HL-60 (cell line): ENCODE measurements around the gene EIF3K.

Experiments
- GABPA ChIP-seq: IDR thresholded peaks from 2 replicates; pipeline ENCODE4 v1.6.1; 2012; ENCODE audit warnings: low read depth
- POLR2AphosphoS5 ChIP-seq: IDR thresholded peaks from 2 replicates; pipeline ENCODE4 v1.6.1; 2012; ENCODE audit warnings: low read depth
- SPI1 ChIP-seq: IDR thresholded peaks from 2 replicates; pipeline ENCODE4 v1.6.1; 2012; ENCODE audit warnings: low read depth, mild to moderate bottlenecking, borderline replicate concordance
- TF ChIP-seq, protein P1 (sequence below): IDR thresholded peaks from one replicate; pipeline ENCODE4 v1.5.1; 2011; ENCODE audit warnings: low read length, control low read depth, inconsistent platforms; ENCODE audit not compliant: insufficient read depth
- TF ChIP-seq, protein P2 (sequence below): IDR thresholded peaks from 2 replicates; pipeline ENCODE4 v1.6.1; 2012; ENCODE audit warnings: low read depth; ENCODE audit not compliant: insufficient replicate concordance

DNA sequence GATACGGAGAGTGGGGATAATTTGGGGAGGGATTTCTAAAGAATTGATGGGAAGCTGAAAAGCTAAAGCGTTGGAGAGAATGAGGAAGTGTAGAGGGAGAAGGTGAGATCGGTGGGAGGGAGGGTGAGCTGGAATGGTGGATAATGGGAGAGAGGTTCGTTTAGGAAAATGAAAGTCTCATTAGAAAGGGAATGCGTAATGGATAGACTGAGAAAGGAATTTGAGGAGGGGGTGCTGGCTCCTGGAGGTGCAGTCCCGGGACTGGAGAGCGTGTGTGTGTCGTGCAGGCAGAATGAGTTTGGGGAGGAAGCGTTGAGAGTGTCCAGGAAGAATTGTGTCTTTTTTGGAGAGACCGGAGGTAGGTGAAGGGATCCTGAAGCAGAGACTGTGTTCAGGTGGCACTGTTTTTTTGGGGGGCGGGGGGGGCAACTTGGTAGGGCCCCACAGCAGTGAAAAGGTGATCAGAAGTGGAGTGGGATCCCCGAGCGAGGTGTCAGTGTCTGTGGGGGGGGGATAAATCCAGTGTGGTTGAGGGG lies 29.8 kb downstream of the EIF3K start:
- TF ChIP-seq, protein P1, sequence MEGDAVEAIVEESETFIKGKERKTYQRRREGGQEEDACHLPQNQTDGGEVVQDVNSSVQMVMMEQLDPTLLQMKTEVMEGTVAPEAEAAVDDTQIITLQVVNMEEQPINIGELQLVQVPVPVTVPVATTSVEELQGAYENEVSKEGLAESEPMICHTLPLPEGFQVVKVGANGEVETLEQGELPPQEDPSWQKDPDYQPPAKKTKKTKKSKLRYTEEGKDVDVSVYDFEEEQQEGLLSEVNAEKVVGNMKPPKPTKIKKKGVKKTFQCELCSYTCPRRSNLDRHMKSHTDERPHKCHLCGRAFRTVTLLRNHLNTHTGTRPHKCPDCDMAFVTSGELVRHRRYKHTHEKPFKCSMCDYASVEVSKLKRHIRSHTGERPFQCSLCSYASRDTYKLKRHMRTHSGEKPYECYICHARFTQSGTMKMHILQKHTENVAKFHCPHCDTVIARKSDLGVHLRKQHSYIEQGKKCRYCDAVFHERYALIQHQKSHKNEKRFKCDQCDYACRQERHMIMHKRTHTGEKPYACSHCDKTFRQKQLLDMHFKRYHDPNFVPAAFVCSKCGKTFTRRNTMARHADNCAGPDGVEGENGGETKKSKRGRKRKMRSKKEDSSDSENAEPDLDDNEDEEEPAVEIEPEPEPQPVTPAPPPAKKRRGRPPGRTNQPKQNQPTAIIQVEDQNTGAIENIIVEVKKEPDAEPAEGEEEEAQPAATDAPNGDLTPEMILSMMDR: no peak
- TF ChIP-seq POLR2AphosphoS5 (no peak), SPI1 (peak; percentile 96), GABPA (no peak)
- TF ChIP-seq, protein P2, sequence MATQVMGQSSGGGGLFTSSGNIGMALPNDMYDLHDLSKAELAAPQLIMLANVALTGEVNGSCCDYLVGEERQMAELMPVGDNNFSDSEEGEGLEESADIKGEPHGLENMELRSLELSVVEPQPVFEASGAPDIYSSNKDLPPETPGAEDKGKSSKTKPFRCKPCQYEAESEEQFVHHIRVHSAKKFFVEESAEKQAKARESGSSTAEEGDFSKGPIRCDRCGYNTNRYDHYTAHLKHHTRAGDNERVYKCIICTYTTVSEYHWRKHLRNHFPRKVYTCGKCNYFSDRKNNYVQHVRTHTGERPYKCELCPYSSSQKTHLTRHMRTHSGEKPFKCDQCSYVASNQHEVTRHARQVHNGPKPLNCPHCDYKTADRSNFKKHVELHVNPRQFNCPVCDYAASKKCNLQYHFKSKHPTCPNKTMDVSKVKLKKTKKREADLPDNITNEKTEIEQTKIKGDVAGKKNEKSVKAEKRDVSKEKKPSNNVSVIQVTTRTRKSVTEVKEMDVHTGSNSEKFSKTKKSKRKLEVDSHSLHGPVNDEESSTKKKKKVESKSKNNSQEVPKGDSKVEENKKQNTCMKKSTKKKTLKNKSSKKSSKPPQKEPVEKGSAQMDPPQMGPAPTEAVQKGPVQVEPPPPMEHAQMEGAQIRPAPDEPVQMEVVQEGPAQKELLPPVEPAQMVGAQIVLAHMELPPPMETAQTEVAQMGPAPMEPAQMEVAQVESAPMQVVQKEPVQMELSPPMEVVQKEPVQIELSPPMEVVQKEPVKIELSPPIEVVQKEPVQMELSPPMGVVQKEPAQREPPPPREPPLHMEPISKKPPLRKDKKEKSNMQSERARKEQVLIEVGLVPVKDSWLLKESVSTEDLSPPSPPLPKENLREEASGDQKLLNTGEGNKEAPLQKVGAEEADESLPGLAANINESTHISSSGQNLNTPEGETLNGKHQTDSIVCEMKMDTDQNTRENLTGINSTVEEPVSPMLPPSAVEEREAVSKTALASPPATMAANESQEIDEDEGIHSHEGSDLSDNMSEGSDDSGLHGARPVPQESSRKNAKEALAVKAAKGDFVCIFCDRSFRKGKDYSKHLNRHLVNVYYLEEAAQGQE: no peak
